Vagina (tissue), 2 donors: ENCODE results near the gene CCDC32.

Source experiments
- POLR2A ChIP-seq, 2 donors: fragments of 450-650 bp; IDR thresholded peaks; one replicate each; pipeline ENCODE4 v1.6.1; 2017; ENCODE audit warnings: antibody characterized with exemption in 2 of 2, mild to moderate bottlenecking in 2 of 2, moderate library complexity in 2 of 2
- TF ChIP-seq, protein P1 (sequence below), 3 experiments: fragments of 450-650 bp in 2 of 3; fragments of 200-600 bp in 1 of 3; sonication (generic) in 1 of 3; IDR thresholded peaks; one replicate each; pipeline ENCODE4 v1.5.1; 2017 to 2019; ENCODE audit warnings: antibody characterized with exemption in 3 of 3, mild to moderate bottlenecking in 2 of 3, moderate library complexity in 2 of 3

DNA sequence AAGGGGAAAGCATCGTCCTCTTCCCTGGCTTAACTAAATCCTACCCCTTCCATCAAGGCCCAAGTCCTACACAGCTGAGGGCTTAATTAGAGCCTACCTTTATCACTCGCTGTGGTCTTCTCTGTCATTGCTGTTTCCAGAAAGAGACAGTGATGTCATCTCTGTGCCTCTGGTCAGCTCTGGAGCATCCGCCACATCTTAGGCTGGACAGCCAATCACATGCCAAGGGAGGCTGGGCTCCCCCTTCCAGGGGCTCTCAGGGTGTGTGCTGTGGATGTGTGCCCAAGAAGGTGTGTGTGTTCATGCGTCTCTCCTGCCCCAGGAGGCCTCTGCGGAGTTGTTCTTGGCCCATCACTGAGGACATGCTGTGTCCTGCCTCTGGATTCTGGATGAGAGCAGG lies 51.2 kb downstream of the CCDC32 start:
- TF ChIP-seq, protein P1, sequence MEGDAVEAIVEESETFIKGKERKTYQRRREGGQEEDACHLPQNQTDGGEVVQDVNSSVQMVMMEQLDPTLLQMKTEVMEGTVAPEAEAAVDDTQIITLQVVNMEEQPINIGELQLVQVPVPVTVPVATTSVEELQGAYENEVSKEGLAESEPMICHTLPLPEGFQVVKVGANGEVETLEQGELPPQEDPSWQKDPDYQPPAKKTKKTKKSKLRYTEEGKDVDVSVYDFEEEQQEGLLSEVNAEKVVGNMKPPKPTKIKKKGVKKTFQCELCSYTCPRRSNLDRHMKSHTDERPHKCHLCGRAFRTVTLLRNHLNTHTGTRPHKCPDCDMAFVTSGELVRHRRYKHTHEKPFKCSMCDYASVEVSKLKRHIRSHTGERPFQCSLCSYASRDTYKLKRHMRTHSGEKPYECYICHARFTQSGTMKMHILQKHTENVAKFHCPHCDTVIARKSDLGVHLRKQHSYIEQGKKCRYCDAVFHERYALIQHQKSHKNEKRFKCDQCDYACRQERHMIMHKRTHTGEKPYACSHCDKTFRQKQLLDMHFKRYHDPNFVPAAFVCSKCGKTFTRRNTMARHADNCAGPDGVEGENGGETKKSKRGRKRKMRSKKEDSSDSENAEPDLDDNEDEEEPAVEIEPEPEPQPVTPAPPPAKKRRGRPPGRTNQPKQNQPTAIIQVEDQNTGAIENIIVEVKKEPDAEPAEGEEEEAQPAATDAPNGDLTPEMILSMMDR (IDR thresholded peaks at IDR 0.05): no peak
- TF ChIP-seq POLR2A (IDR thresholded peaks at IDR 0.05): no peak
